HG02763 (cell line): ENCODE measurements around the gene DDX47.
"Not testable (repeated sequence)": the region's sequence is repeated elsewhere in the genome, so short reads cannot be mapped to it uniquely, and the experiment has no call there.

Experiments used
- ATAC-seq: cut with Tn5 transposase; IDR thresholded peaks from one replicate; pipeline ENCODE4 v1.9.1; 2021; ENCODE audit warnings: mild to moderate bottlenecking, moderate library complexity; ENCODE audit not compliant: unreplicated experiment

The DDX47 gene

DNA sequence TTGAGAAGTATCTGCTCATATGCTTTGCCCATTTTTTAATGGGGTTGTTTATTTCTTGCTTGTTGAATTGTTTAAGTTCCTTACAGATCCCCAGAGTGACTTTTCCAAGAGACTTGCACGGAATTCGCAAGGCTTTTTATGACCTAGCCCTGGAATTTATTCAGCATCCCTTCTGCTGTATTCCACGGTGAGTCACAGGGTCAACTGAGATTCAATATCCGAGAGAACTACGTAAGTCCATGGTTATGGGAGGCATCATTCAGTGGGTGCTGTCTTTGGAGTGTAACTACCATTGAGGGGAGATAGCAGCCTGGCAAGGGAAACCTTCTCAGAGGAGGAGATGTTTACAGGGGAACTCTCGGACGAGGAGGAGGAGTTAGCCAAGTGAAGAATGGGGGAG lies 57.3 kb downstream of the DDX47 start:
- no peak for ATAC-seq

DNA sequence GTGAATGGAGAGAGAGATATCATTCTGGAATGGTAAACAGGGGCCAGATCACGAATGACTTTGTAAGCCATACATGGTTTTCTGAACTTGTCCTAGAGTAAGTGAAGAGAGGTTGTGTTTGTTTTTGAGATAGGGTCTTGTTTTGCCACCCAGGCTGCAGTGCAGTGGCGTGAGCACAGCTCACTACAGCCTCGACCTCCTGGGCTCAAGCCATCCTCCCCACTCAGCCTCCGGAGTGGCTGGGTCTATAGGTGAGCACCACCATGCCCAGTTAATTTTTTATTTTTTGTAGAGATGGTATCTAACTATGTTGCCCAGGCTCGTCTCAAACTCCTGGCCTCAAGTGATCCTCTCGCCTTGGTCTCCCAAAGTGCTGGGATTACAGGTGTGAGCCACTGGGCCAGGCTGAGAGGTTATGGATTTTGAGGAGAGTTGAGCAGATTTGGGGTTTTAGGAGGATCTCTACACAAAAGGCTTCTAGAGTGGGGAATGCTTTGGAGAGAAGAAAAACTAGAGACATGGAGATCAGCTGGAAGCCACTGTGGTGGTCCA lies 58.5 kb downstream of the DDX47 start:
- ATAC-seq, result no peak

DNA sequence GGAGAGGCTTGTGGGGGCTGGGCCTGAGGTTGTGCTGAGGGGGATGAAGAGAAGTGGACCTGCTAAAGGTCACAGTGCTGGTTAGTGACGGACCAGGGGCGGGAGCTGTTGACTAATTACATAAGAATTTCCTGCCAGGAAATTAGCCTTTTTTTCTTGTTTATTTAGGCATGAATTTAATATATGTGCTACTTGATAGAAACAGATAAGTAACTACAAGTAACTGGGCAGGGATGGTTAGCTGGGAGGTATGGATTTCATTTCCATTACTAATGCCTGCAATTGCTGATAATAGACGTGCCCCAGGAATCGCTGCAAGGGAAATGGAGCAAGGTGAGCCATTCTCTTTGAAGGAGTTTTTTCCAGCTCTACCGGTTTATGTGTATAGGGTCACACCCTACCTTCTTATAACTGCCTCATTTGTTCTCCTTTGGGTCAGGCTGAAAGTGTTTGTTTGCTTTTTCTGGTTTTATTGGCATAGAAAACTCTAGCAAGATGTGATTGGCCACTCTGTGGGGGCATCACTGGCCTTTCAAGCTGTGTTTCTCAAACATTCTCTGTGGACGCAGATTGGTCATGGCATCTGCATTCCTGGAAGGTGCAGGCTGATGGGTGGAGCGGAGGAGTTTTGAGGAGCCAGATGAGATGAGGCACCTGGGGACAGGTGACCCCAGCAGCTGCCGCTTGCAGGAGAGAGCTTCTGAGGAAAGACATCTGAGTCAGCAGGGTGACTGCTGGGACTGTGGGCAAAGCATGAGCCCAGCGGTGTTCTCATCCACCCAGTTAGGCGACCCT lies 59.2 kb downstream of the DDX47 start:
- ATAC-seq, result no peak

DNA sequence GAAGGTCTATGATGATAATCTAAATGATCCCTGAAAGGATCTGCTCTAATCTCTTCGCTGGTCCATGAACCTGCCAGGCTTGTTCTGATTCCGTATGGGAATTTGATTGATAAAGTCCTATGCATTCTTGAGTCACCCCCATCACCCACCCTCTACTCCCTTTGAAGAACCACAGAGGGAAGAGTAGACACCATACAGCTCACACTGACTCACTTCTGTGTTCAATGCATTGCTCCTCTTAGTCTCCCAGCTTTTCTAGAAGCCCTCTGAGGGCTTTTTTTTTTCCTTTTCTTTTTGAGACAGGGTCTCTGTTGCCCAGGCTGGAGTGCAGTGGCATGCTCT lies 59.8 kb downstream of the DDX47 start:
- no peak for ATAC-seq

DNA sequence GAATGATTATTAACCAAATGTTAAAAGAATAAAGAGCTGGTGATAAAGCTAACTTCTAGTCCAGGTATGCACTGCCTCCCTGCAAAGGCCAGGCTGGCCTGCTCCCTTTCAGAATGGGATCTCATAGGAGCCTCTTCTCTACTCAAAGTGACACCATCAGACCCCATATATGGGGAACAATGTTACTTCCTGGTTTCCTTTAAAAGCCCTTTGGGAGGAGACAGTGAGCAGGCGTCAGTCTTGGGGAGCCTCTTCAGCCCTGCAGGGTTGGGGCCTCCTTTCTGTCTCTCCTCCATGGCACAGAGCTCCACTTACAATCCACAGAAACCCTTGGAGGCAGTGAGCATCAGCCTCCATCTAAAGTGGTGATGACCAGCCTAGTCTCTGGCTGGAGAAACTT lies 60.9 kb downstream of the DDX47 start:
- no peak for ATAC-seq

DNA sequence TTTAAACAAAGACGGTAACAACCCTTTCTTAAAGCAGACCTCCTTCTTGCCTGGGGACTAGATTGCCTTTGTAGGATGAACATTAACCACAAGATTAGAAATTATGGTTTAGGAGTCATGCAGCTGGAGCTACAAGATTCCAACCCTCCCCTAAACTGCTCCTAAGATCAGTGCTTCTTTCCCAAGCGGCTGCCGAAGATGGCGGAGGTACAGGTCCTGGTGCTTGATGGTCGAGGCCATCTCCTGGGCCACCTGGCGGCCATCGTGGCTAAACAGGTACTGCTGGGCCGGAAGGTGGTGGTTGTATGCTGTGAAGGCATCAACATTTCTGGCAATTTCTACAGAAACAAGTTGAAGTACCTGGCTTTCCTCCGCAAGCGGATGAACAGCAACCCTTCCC lies 62.2 kb downstream of the DDX47 start:
- ATAC-seq, result not testable (repeated sequence)

DNA sequence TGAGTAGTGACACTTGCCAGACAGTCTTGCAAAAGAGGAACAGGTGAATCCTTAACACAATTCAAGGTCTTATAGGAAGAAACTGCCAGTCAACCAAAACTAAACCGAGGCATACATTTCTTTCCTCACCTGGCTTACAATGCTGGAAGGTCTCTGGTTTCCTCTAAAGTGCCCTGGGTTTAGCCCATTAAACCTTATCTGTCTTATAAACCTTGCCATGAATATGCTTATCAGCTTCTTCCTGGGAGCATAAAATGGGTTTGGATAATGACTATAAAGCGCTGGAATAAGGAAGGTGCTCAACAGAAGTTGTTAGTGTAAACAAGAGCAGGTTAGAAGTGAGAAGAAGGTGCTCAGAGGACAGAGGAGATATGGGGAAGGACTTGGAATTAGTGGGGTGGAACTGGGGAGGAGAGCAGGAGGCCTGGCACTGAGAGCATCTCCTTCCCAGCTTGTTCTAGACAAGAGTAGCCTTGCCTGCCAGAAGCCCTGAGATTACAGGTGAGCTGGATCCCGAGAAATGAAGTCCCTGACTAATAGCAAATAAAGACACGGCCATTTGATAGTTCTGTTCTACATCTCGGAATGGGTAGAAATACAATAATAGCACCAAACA lies 64.1 kb downstream of the DDX47 start:
- no peak for ATAC-seq

DNA sequence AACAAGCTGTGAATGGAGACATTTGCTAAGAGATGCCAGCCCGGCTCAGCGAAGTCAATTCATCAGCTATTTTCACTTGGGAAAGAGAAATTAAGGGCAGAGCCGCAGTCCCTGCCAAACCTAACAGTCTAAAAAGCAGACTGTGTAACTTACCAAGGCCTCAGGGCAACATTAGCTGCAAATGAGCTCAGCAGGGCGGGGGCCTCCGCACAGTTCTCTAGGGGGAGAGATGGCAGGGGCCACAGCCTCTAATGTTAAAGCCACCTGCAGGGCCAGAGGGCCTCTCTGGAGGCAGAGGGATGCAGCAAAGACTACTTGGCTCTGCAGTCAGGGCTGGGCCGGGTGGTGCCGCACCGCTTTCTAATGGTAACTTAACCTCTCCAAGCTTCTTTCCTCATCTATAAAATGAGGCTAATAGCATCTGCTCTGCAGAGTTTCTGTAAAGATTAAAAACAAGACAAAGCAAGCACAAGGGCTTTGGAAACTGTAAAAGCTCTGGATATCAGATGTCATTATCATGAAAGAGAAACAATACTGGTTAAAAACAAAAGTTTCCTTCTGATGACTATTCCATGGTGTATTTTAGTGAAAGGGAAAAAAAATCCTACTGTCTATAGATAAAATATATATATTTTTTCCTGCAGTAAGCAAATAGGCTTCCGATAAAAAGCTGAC lies 64.8 kb downstream of the DDX47 start:
- ATAC-seq, result no peak
